LNCaP clone FGC (cell line): Measurements from ENCODE around the gene PTPRCAP.

Source experiments
- DNase-seq: peaks from one replicate; pipeline ENCODE4 v3.0.0-alpha.2; 2011; ENCODE audit warnings: low read depth
- H3K4me3 ChIP-seq: 2 replicates; pipeline ENCODE4 v1.5.1; 2011; ENCODE audit warnings: mild to moderate bottlenecking, low read depth, low read length, control low read depth
- CTCF ChIP-seq: IDR thresholded peaks from 2 replicates; pipeline ENCODE4 v1.5.1; 2012; ENCODE audit warnings: mild to moderate bottlenecking; ENCODE audit not compliant: control insufficient read depth, insufficient read depth; ENCODE audit errors: extremely low read depth

The PTPRCAP gene

GRCh38 chr11:67400251-67400941, 37.1 kb downstream of the PTPRCAP start:
- peak overlapping the region; percentile 97 for H3K4me3 ChIP-seq
- TF ChIP-seq CTCF = no peak
- DNase-seq = no peak

- no peak for DNase-seq
- no peak overlapping the region for H3K4me3 ChIP-seq
- TF ChIP-seq CTCF = no peak
These were observed 38.6 kb downstream of the PTPRCAP start for GRCh38 chr11:67398661-67399563.

DNA sequence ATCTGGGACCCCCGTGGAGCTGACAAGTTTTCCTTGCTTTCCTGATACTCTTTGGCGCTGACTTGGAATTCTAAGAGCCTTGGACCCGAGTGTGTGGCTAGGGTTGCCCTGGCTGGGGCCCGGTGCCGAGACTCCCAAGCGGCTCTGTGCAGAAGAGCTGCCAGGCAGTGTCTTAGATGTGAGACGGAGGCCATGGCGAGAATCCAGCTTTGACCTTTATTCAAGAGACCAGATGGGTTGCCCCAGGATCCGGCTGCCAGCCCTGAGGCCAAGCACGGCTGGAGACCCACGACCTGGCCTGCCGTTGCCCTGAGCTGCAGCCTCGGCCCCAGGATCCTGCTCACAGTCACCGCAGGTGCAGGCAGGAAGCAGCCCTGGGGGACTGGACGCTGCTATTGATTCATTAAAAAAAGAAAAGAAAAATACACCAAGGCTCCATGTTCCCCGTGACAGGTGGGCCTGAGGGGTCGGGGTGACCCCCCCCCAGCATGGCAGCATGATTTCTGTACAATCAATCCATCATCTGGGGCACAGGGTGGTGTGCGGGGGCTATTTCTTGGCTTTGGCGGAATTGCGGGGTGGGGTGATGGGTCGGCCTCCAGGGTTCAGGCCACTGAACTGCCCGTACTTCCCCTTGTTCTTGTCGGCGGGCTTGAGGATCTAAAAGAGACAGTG, 39.4 kb downstream of the PTPRCAP start:
- TF ChIP-seq CTCF = no peak
- no peak for DNase-seq
- H3K4me3 ChIP-seq = no peak overlapping the region

- no peak overlapping the region for H3K4me3 ChIP-seq
- DNase-seq = no peak
- no peak for TF ChIP-seq CTCF
These were observed 39.9 kb downstream of the PTPRCAP start for GRCh38 chr11:67397536-67397935.

DNA sequence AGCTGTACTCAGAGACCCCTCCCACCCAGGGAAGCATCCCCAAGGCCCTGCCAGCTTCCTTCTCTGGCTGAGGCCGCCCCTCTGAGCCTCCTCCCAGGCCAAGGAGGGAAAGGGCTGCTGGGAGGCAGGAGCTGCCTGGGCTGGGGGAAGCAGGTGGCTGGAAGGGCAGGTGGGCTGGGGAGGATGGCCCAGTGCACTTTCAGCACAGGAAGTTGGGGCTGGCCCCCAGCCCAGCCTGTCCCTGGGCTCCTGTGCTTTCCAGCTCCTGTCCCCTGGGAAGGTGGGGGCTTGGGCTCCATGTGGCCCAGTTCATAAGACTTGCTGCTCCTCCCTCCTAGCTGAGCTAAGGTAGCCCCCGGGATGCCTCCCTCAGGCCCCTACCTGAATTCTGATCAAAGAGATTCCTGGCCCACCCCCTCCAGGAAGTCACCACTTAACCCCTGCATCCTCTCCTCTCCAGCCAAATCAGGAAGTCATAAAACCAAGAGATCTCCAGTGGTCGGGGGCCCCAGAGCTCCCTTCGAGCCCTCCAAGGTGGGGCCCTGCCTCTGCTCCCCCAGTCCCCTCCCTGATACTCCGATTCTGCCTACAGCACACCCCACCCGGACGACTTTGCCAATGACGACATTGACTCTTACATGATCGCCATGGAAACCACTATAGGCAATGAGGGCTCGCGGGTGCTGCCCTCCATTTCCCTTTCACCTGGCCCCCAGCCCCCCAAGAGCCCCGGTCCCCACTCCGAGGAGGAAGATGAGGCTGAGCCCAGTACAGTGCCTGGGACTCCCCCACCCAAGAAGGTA, 40.7 kb downstream of the PTPRCAP start:
- H3K4me3 ChIP-seq = no peak overlapping the region
- no peak for TF ChIP-seq CTCF
- no peak for DNase-seq

GRCh38 chr11:67396259-67396581, 41.3 kb downstream of the PTPRCAP start:
- no peak overlapping the region for H3K4me3 ChIP-seq
- DNase-seq = no peak
- TF ChIP-seq CTCF = no peak
